TTC549 (cell line): ENCODE results near the gene INPP4A.

Experiments
- FAIRE-seq: peaks from 2 replicates; lab custom pipeline; 2012; peaks lifted over from hg19 to GRCh38; lab: Jason Lieb, UNC

The INPP4A gene

GRCh38 chr2:98514879-98515249 is 70.2 kb downstream of the INPP4A start:
- FAIRE-seq: no peak

- no peak for FAIRE-seq
Measured at GRCh38 chr2:98515250-98515991, 70.8 kb downstream of the INPP4A start.

GRCh38 chr2:98516571-98516970 is 71.9 kb downstream of the INPP4A start:
- FAIRE-seq: no peak

GRCh38 chr2:98517636-98518035 is 73.0 kb downstream of the INPP4A start:
- FAIRE-seq: no peak

- FAIRE-seq: no peak
Measured at GRCh38 chr2:98518101-98518500, 73.4 kb downstream of the INPP4A start.

- FAIRE-seq: no peak
Measured at GRCh38 chr2:98519156-98519555, 74.5 kb downstream of the INPP4A start.

GRCh38 chr2:98519851-98520250 is 75.2 kb downstream of the INPP4A start:
- FAIRE-seq: no peak

GRCh38 chr2:98520806-98521205 is 76.1 kb downstream of the INPP4A start:
- FAIRE-seq: no peak

- FAIRE-seq: no peak
Measured at GRCh38 chr2:98521266-98521665, 76.6 kb downstream of the INPP4A start.

- FAIRE-seq: no peak
Measured at GRCh38 chr2:98522854-98523253, 78.2 kb downstream of the INPP4A start.

GRCh38 chr2:98524168-98524567 is 79.5 kb downstream of the INPP4A start:
- FAIRE-seq: no peak

GRCh38 chr2:98528349-98528748 is 83.7 kb downstream of the INPP4A start:
- FAIRE-seq: no peak

GRCh38 chr2:98530114-98530513 is 85.5 kb downstream of the INPP4A start:
- no peak for FAIRE-seq

- no peak for FAIRE-seq
Measured at GRCh38 chr2:98532756-98533155, 88.1 kb downstream of the INPP4A start.

- no peak for FAIRE-seq
Measured at GRCh38 chr2:98533547-98533946, 88.9 kb downstream of the INPP4A start.

- no peak for FAIRE-seq
Measured at GRCh38 chr2:98534761-98535160, 90.1 kb downstream of the INPP4A start.

GRCh38 chr2:98535971-98536677 is 91.5 kb downstream of the INPP4A start:
- no peak for FAIRE-seq

GRCh38 chr2:98537390-98538126 is 92.9 kb downstream of the INPP4A start:
- FAIRE-seq: no peak

- no peak for FAIRE-seq
Measured at GRCh38 chr2:98538280-98539041, 93.8 kb downstream of the INPP4A start.

GRCh38 chr2:98539056-98539735 is 94.5 kb downstream of the INPP4A start:
- no peak for FAIRE-seq

GRCh38 chr2:98540536-98540935 is 95.9 kb downstream of the INPP4A start:
- no peak for FAIRE-seq

- FAIRE-seq: no peak
Measured at GRCh38 chr2:98541489-98541888, 96.8 kb downstream of the INPP4A start.
